HEK293 (cell line): ENCODE results near the gene MCOLN1.

ENCODE experiments used
- CTCF ChIA-PET: fragments of 350-600 bp; formaldehyde crosslinking; extraction: SDS; loops from one replicate; lab custom pipeline; 2021; ENCODE audit warnings: antibody characterized with exemption; lab: Yijun Ruan, JAX
- POLR2A ChIA-PET: fragments of 300-600 bp; formaldehyde crosslinking; extraction: SDS; loops from one replicate; lab custom pipeline; 2020; ENCODE audit warnings: antibody characterized with exemption, inconsistent platforms; lab: Yijun Ruan, JAX
- H3K27ac ChIP-seq: fragments of 200-500 bp; sonication (Bioruptor generic); 2 replicates; pipeline ENCODE4 v1.5.1; 2014; ENCODE audit warnings: low read depth, low read length, control low read depth, inconsistent platforms; ENCODE audit errors: extremely low read depth
- H3K36me3 ChIP-seq, 2 experiments: fragments of 200-500 bp in 1 of 2; sonication (Bioruptor generic) in 1 of 2; 1 replicate in 1 of 2; 2 replicates in 1 of 2; pipeline ENCODE4 v1.5.1; 2014 to 2017; ENCODE audit warnings: inconsistent platforms in 2 of 2, low read length in 2 of 2; ENCODE audit not compliant: control insufficient read depth in 2 of 2, insufficient read depth in 1 of 2
- H3K4me1 ChIP-seq: fragments of 200-500 bp; sonication (Bioruptor generic); 2 replicates; pipeline ENCODE4 v1.5.1; 2014; ENCODE audit warnings: mild to moderate bottlenecking, low read length, inconsistent platforms; ENCODE audit not compliant: control insufficient read depth, insufficient read depth
- H3K4me3 ChIP-seq: 2 replicates; pipeline ENCODE4 v1.5.1; 2011; ENCODE audit warnings: low read depth, mild to moderate bottlenecking, control low read depth, low read length, moderate library complexity
- H3K9me3 ChIP-seq: fragments of 200-500 bp; sonication (Bioruptor generic); 2 replicates; pipeline ENCODE4 v1.5.1; 2014; ENCODE audit warnings: low read depth, low read length, inconsistent platforms; ENCODE audit not compliant: control insufficient read depth, insufficient read depth
- ATF2 ChIP-seq: fragments of 450-650 bp; formaldehyde crosslinking; IDR thresholded peaks from 2 replicates; pipeline ENCODE4 v1.5.1; 2016; ENCODE audit warnings: missing biosample characterization, missing genetic modification characterization, low read depth
- EGR2 ChIP-seq: fragments of 450-650 bp; formaldehyde crosslinking; IDR thresholded peaks from 2 replicates; pipeline ENCODE4 v1.5.1; 2016; ENCODE audit warnings: low read depth, missing biosample characterization, missing genetic modification characterization
- FEZF1 ChIP-seq: fragments of 450-650 bp; formaldehyde crosslinking; IDR thresholded peaks from 2 replicates; pipeline ENCODE4 v1.5.1; 2016; ENCODE audit warnings: missing biosample characterization, missing genetic modification characterization
- GLI2 ChIP-seq: fragments of 450-650 bp; formaldehyde crosslinking; IDR thresholded peaks from 2 replicates; pipeline ENCODE4; 2017; ENCODE audit warnings: missing biosample characterization, missing genetic modification characterization, low read depth, borderline replicate concordance
- GLIS1 ChIP-seq: fragments of 450-650 bp; formaldehyde crosslinking; IDR thresholded peaks from 2 replicates; pipeline ENCODE4 v1.5.1; 2016; ENCODE audit warnings: missing biosample characterization, missing genetic modification characterization
- HOXC10 ChIP-seq: sonication (generic); formaldehyde crosslinking; IDR thresholded peaks from 2 replicates; pipeline ENCODE4 v1.8.1; 2023; ENCODE audit warnings: mild to moderate bottlenecking, missing genetic modification reagents
- PRDM10 ChIP-seq: fragments of 450-650 bp; formaldehyde crosslinking; IDR thresholded peaks from 2 replicates; pipeline ENCODE4 v1.5.1; 2016; ENCODE audit warnings: missing biosample characterization, missing genetic modification characterization
- SP7 ChIP-seq: fragments of 450-650 bp; formaldehyde crosslinking; IDR thresholded peaks from 2 replicates; pipeline ENCODE4 v1.5.1; 2016; ENCODE audit warnings: missing biosample characterization, missing genetic modification characterization
- TRIM28 ChIP-seq: IDR thresholded peaks from 2 replicates; pipeline ENCODE4 v1.6.1; 2011; ENCODE audit warnings: low read length, control low read depth, borderline replicate concordance
- ZIC2 ChIP-seq: fragments of 450-650 bp; formaldehyde crosslinking; IDR thresholded peaks from 2 replicates; pipeline ENCODE4 v1.5.1; 2016; ENCODE audit warnings: missing biosample characterization, missing genetic modification characterization
- ZNF132 ChIP-seq: fragments of 450-650 bp; formaldehyde crosslinking; IDR thresholded peaks from 2 replicates; pipeline ENCODE4 v1.5.1; 2017; ENCODE audit warnings: missing biosample characterization, missing genetic modification characterization, borderline replicate concordance
- ZNF211 ChIP-seq: fragments of 450-650 bp; formaldehyde crosslinking; IDR thresholded peaks from 2 replicates; pipeline ENCODE4 v1.5.1; 2016; ENCODE audit warnings: low read depth, missing biosample characterization, missing genetic modification characterization
- ZNF274 ChIP-seq, 2 experiments: fragments of 200-500 bp in 1 of 2; fragments of 450-650 bp in 1 of 2; sonication (Bioruptor generic) in 1 of 2; formaldehyde crosslinking in 1 of 2; IDR thresholded peaks; 2 replicates each; pipeline versions ENCODE4 v1.5.1 to v1.6.1; 2014 to 2016; ENCODE audit warnings: borderline replicate concordance in 1 of 2, inconsistent platforms in 1 of 2, low read length in 1 of 2, missing biosample characterization in 1 of 2, missing genetic modification characterization in 1 of 2
- ZNF366 ChIP-seq: fragments of 450-650 bp; formaldehyde crosslinking; conservative IDR thresholded peaks from 2 replicates; pipeline ENCODE4 v1.5.1; 2016; ENCODE audit warnings: missing biosample characterization, missing genetic modification characterization
- ZNF449 ChIP-seq: fragments of 450-650 bp; formaldehyde crosslinking; IDR thresholded peaks from 2 replicates; pipeline ENCODE4 v1.5.1; 2017; ENCODE audit warnings: missing biosample characterization, mild to moderate bottlenecking, missing genetic modification characterization, moderate library complexity
- ZNF530 ChIP-seq: fragments of 450-650 bp; formaldehyde crosslinking; IDR thresholded peaks from 2 replicates; pipeline ENCODE4 v1.5.1; 2016; ENCODE audit warnings: low read depth, missing biosample characterization, missing genetic modification characterization
- ZNF549 ChIP-seq: fragments of 450-650 bp; IDR thresholded peaks from 2 replicates; pipeline ENCODE4 v1.5.1; 2018; ENCODE audit warnings: missing biosample characterization, missing genetic modification characterization, mild to moderate bottlenecking, inconsistent platforms, moderate library complexity
- ZNF624 ChIP-seq: fragments of 450-650 bp; formaldehyde crosslinking; IDR thresholded peaks from 2 replicates; pipeline ENCODE4 v1.5.1; 2017; ENCODE audit warnings: missing biosample characterization, missing genetic modification characterization
- ZNF837 ChIP-seq: fragments of 450-650 bp; formaldehyde crosslinking; IDR thresholded peaks from 2 replicates; pipeline ENCODE4 v1.5.1; 2016; ENCODE audit warnings: missing biosample characterization, missing genetic modification characterization
- TF ChIP-seq, protein P1 (sequence below): fragments of 450-650 bp; formaldehyde crosslinking; IDR thresholded peaks from 2 replicates; pipeline ENCODE4 v1.5.1; 2016; ENCODE audit warnings: missing biosample characterization, missing genetic modification characterization
- TF ChIP-seq, protein P2 (sequence below): fragments of 450-650 bp; formaldehyde crosslinking; IDR thresholded peaks from 2 replicates; pipeline ENCODE4 v1.5.1; 2016; ENCODE audit warnings: missing biosample characterization, missing genetic modification characterization

The MCOLN1 gene

GRCh38 chr19:7478843-7479227 is 43.6 kb upstream of the MCOLN1 start (continued):
- TF ChIP-seq ZNF211 (tag by site-specific recombination) (no peak), ZNF132 (no peak)

GRCh38 chr19:7480222-7480969 is 42.0 kb upstream of the MCOLN1 start:
- no peaks in the 10 kb centered on the region for H3K9me3 ChIP-seq
- H3K4me1 ChIP-seq: no peaks in the 10 kb centered on the region
- no peak overlapping the region for H3K4me3 ChIP-seq
- no peak overlapping the region for H3K27ac ChIP-seq
- TF ChIP-seq HOXC10 (CRISPR knock-in tag): no peak
- TF ChIP-seq, protein P1, sequence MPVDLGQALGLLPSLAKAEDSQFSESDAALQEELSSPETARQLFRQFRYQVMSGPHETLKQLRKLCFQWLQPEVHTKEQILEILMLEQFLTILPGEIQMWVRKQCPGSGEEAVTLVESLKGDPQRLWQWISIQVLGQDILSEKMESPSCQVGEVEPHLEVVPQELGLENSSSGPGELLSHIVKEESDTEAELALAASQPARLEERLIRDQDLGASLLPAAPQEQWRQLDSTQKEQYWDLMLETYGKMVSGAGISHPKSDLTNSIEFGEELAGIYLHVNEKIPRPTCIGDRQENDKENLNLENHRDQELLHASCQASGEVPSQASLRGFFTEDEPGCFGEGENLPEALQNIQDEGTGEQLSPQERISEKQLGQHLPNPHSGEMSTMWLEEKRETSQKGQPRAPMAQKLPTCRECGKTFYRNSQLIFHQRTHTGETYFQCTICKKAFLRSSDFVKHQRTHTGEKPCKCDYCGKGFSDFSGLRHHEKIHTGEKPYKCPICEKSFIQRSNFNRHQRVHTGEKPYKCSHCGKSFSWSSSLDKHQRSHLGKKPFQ (tag by site-specific recombination): no peak
- TF ChIP-seq ZNF274 (IDR thresholded peaks at IDR 0.05; ENCODE audit: low read length): no peak
- no peak for TF ChIP-seq ZNF274 (tag by site-specific recombination; IDR thresholded peaks at IDR 0.05; ENCODE audit: borderline replicate concordance)
- TF ChIP-seq ZNF366: no peak
- 0 out of 2 replicates have a peak, but pooled peaks have one; percentile 15 for TF ChIP-seq SP7 (tag by site-specific recombination)
- TF ChIP-seq GLIS1 (tag by site-specific recombination): peak; percentile 29; the same call in 1 of the 2 replicates
- no peak for TF ChIP-seq ZNF549 (tag by site-specific recombination)
- no peak for TF ChIP-seq ZNF530 (tag by site-specific recombination)
- TF ChIP-seq ZIC2 (tag by site-specific recombination): peak; percentile 44; the same call in 1 of the 2 replicates
- TF ChIP-seq ATF2 (tag by site-specific recombination): no peak
- no peak for TF ChIP-seq TRIM28
- peak; percentile 72 for TF ChIP-seq FEZF1 (tag by site-specific recombination)
- no peak for TF ChIP-seq GLI2 (tag by site-specific recombination)
- peak; percentile 64 for TF ChIP-seq PRDM10 (tag by site-specific recombination)
- TF ChIP-seq, all 188 proteins: peak for 5
- POLR2A ChIA-PET: no interaction called here
- CTCF ChIA-PET: interaction anchor here (0.9 kb wide), 1 partner anchor 11 kb away, joined by 4 read pairs; no protein-coding TSS in a partner anchor
- no peaks in the 10 kb centered on the region for H3K36me3 ChIP-seq

DNA sequence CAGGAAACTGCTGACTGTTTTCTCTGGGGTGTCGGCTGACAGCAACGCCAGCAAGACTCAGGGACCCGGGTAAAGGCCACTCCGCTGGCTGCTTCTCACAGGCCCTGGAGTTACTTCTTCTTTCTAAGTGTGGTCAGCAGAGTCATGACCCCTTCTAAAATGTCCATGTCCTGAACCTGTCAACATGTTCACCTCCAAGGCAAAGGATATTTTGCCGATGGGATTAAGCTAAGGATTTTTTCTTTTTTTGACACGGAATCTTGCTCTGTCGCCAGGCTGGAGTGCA is 41.5 kb upstream of the MCOLN1 start:
- Histone ChIP-seq H3K36me3 (no peaks in the 10 kb centered on the region), H3K27ac (no peak overlapping the region), H3K4me1 (no peaks in the 10 kb centered on the region), H3K9me3 (no peaks in the 10 kb centered on the region), H3K4me3 (no peak overlapping the region)
- ChIA-PET POLR2A (no interaction called here), CTCF (interaction anchor here (0.9 kb wide), 1 partner anchor 11 kb away, joined by 4 read pairs; no protein-coding TSS in a partner anchor)
- TF ChIP-seq, protein P2, sequence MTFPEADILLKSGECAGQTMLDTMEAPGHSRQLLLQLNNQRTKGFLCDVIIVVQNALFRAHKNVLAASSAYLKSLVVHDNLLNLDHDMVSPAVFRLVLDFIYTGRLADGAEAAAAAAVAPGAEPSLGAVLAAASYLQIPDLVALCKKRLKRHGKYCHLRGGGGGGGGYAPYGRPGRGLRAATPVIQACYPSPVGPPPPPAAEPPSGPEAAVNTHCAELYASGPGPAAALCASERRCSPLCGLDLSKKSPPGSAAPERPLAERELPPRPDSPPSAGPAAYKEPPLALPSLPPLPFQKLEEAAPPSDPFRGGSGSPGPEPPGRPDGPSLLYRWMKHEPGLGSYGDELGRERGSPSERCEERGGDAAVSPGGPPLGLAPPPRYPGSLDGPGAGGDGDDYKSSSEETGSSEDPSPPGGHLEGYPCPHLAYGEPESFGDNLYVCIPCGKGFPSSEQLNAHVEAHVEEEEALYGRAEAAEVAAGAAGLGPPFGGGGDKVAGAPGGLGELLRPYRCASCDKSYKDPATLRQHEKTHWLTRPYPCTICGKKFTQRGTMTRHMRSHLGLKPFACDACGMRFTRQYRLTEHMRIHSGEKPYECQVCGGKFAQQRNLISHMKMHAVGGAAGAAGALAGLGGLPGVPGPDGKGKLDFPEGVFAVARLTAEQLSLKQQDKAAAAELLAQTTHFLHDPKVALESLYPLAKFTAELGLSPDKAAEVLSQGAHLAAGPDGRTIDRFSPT: no peak
- TF ChIP-seq ZNF837 (tag by site-specific recombination) (no peak), HOXC10 (CRISPR knock-in tag) (no peak), EGR2 (no peak), ZNF624 (tag by site-specific recombination) (no peak), ZNF449 (tag by site-specific recombination) (no peak)
